NCI-H1092 treated with DMSO at 0.1 percent for 48 hours (cell line): ENCODE measurements around the gene KCNJ5.

Experiments
- DNase-seq: peaks from one replicate; lab custom pipeline; 2025; lab: John Stamatoyannopoulos, UW

The KCNJ5 gene

DNA sequence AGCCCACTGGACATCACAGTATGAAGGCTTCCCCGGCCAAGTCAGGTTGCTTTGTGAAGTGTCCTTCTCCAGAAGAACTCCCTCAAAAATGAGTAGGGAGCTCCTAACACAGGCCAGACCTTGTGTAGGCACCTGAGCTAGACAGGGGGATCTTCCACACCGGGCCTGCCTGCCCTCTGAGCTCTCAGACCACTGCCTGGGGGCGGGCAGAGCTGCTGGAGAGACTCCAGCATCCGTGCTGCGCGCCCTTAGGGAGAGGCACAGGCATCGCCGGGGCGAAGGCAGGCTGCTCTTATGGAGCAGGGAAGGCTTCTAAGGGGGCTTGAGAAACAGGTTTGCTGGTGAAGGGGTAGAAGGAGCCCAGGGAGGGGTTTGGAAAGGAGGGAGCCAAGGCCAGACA is 4.4 kb downstream of the KCNJ5 start:
- no peak for DNase-seq

DNA sequence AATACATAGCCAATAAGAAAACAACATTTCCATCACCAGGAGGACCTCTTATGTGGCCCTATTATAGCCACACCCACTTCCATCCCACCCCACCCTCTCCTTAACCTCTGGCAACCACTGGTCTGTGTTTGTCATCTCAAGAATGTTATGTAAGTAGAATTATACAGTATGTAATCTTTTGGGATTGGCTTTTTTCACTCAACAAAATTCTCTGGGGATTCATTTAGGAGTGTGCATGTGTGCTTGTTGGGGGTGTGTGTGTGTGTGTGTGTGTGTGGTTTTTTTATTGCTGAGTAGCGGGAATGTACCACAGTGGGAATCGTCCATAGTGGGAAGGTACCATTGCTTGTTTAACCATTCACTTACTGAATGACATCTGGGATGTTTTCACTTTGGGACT is 5.2 kb downstream of the KCNJ5 start:
- no peak for DNase-seq

DNA sequence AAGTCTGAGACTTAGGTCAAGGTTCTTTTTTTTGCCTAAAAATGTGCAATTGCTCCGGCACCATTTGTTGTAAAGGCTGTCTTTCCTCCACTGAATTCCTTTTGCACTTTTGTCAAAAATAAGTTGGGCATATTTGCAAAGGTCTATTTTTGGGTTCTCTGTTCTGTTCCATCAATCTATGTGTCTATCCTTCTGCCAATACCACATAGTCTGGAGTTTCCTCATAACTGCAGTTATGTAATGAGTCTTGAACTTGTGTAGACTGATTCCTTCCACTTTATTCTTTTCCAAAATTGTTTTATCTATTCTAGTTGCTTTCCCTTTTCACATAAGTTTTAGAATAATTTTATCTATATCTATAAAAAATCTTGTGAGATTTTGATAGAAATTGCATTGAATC is 6.7 kb downstream of the KCNJ5 start:
- DNase-seq = no peak

DNA sequence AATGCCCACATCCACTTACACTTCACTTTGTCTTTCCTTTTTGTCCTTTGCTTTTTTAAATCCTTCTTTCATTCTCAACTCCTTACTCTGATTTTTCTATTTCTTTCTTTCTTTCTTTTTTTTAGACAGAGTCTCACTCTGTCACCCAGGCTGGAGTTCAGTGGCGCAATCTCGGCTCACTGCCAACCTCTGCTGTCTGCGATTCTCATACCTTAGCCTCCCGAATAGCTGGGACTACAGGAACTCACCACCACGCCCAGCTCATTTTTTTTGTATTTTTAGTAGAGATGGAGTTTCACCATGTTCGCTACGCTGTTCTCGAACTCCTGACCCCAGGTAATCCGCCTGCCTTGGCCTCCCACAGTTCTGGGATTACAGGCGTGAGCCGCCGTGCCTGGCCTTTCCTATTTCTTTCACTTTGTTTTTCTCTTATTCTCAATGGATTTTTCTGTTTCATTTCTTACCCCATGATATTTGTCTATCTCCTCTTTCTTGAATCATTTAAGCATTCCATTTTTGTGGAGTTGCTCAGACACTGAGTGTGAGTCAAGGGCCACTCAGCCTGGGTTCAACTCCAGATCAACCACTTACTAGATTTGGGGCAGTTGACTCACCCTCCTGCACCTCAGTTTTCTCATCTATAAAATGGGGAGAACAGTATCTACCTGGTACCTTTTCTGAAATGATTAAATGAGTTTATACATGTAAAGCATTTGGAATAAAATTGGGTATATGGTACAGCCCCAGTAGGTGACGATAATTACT is 7.6 kb downstream of the KCNJ5 start:
- DNase-seq = no peak

DNA sequence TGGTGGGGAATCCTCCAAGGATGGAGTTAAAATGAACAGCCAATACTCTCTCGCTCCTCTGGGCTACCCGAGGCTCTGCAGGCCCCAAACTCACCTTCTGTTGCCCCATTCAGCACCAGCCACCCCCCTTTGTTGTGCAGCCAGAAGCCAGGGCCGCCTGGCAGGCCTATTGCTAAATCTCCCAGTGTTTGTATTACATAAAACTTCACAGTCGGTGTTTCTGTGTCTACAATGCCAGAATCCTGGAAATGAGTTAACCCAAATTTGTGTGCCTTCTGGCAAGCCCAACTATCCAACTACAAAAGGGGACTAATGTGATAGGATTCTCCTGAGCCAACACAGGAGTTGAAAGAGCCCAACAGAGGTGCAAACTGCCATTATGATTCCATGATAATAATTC is 9.3 kb downstream of the KCNJ5 start:
- no peak for DNase-seq

DNA sequence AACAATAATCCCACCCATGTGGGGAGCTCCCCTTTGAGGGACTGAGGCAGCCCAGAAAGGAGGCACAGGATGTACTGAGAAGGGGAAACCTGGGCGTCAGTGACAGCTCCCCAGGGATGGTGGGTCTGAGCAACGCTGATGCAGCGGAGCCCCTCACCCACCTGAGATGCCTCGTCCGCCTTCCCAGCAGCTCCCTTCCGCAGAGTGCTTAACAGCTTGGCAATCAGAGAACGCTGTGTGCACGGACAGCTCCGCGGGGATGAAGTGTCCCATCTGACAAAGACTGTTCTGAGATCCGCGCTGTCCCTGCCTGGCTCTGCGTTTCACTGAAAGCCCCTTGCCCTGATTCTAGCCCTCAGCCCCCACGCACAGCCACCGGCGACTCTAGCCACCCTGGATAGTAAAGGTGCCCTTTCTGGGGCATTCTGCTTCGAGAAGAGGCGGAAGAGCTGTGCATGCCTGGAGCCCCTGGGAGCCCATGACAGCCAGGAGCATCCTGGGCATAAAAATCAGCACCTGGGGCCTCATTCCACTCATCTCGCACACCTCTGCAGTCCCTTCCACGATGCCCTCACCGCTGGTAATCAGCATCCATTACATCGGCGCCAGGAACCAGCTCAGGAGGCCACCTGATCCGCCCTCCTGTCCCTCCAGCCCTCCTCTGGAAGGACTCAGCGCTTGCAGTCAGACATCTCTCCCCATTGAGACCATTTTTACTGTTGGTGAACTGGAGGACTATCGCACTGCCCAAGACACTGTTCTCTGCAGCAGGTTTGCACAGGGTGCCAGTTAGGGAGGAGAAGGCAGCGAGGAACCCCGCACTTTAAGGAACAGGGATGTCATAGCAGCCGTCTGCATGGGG is 10.7 kb downstream of the KCNJ5 start:
- DNase-seq = no peak

DNA sequence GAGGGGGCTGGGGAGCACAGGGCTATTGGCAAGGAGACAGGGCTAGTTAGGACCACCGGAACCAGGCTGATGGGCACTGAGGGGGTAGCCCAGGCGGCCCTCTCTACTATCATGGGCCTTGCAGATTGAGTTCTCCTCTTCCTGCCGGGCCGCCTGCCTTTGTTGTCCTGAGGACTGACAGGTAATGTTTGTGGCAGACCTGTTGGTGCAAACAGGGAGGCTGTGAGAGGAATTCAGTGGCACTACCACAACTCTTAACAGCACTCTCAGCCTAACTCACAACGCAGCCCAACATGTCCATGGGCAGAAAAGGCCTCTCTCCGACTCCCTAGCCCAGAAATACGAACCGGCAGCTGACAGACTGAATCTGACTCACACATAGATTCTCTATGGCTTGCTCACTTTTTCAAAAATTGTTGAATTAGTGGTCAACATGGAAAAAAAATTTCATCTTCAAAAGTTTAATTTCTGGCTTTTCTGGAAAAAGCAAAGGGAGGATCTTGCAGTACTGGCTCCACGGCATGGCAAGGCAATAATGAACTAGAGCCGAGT is 11.4 kb downstream of the KCNJ5 start:
- DNase-seq = no peak

DNA sequence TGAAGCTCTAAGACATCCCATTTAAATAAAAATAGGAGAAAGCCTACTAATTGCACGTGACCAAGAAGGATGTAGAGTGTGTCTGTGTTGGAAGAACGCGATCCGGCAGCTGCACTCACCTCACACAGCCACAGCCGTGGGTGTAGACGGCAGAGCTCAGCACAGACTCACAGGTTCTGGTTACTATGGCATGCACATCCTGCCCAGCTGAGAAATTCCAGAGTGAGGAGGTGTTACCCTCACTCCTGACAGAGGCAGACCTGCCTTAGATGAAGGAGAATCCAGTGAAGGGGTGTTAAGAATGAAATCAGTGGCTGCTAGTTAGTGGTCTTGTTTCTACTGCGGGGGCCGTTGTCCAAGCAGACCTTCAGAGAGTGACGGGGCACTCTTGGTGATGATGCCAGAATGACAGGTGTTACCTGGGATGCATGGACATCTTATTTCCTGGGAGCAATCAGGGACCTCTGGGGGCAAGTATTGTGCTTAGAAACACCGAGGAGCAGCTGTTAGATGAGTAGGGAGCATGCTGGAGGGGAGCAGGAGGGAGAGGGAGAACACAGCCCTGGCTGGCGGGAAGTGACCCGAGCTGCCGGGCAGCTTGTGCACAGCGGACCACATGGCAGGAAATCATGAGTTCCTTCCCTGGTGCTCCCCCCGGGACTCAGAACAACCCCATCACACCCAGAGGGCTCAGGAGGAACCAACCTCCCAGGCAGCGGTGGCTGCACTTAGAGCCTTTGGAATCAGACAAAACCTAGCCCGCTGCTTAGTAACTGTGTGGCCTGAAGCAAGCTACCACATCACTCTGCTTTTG is 12.3 kb downstream of the KCNJ5 start:
- DNase-seq = no peak

DNA sequence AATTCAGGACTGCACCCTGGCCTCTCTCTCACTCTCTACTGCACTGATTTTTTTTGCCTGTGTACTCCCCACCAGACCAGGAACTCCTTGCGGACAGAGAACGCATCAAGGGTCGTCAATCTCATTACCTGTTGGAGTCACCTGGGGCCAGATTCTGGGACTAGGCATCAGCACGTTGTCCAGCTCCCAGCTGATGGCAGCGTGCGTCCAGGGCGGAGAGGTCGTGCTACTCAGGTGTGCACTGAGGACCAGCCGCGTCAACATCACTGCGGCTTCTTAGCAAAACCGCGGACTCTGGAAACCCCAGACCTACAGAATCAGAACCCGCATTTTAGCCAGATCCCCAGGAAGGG is 13.1 kb downstream of the KCNJ5 start:
- DNase-seq = no peak

DNA sequence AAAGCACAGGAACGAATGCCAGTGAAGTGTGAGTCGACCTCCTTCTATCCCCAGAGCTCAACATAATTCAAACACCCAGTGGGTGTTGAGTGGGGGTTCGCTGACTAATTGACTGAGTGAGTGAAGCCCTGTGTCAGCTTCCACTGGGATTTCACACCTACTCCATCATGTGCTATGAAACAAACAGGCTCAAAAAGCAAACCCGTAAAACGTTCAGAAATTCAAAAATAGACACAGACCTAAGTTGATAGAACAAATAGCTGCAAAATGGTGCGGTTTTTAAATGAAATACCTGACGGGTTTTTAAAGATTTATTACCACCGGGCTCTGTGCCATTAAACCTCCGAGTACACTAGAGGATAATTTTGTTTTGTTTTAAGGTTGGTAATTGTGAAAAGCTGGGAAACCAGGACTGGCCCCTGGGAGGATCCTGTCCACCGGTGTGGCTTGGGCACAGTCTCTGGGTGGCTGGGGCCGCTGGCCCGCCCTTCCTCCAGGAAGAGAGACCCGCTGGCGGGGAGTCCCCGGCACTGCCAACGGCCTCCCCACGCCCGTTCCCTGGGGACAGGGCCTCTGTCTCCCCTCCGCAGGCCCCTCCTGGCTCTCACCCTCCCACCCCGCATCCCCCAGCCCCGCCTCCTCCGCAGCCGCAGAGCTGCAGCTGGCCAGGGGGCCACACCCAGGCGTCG is 13.6 kb downstream of the KCNJ5 start:
- no peak for DNase-seq

DNA sequence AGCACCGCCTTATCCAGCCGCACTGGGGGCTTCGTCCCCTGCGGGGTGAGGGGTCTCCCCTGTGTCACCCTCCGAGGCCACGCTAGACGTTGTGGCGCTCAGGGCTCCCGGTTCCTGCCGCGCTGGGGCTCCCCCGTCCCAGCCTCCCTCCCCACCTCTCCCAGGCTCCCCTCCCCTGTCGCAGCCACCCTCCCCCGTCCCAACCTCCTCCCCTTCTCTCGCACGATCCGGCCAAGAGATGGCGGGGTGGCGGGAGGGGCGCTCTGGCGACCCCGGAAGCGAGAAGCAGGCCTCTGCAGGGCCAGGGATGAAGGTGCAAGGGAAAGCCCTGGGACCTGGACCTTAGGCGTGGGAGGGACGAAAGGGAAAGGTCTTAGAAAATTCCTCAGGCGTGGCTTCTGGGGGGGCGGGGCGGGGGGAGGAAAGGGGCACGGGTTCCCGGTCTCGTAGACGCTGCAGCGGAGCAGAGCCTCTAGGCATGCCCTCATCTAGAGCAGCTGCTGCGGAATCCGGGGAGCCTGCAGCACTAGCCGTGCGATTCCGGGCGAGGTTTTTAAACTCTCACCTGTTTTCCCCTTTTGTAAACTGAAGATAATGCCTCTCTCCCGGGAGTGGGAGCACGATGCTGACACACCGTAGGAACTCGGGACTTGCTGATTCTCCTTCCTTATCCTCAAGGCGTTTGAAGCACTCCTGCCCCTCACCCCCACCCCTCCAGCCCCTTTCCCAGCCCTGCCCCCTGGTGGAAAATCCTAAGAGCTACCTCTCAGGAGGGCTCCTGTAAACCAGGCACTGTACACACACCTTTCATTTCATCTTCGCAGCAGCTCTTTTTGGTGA is 14.4 kb downstream of the KCNJ5 start:
- peak; percentile 77 for DNase-seq

DNA sequence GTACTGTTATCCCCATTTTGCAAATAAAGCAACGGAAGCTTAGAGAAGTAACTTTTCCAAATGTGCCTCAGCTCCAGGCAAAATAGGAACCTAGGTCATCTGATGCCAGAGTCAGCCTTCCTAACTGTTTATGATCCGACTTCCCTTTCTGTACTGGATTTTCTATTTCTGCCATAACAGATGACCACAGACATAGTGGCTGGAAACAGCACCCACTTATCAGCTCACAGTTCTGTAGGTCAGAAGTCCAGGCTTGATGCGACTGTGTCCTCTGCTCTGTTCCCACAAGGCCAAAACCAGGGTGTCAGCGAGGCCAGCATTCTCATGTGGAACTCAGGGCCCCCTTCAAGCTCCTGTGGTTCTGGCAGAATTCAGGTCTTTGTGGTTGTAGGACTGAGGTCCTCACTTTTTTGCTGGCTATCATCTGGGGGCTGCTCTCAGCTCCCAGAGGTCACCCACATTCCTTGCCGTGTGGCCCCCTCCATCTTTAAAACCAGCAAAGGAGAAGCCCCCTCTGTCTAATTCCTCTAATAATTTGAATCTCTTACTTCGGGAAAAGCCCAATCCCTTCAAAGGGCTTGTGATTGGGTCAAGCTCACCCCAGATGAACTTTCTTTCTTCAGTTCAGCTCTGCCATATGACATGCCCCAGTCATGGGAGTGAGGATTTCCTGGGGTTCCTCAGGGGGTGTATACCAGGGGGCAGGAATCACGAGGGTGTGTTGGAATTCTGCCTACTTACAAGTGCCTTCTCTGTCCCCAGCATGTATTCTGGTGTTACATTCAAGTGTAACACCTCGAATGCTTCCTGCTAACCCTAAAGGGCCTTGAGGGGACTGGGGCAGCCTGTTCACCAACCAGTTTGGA is 15.3 kb downstream of the KCNJ5 start:
- DNase-seq = no peak

DNA sequence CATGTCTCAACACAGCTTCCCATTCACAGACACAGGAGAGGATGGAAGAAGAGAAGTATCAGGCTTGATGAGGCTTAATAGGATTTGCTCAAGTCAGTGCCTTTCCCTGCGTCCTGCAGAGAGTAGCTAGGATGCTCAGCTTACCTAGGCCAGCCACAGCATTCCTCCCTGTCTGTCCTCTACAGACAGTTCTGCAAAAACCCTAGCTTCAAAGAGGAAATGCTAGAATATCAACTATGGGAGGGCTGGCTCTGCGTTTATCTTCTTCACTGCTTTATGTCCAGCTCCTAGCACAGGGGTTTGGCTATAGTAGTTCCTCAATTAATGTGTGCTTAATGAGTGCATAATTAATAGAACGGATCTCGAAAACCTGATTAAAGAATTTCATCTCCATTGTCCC is 16.4 kb downstream of the KCNJ5 start:
- DNase-seq = no peak

DNA sequence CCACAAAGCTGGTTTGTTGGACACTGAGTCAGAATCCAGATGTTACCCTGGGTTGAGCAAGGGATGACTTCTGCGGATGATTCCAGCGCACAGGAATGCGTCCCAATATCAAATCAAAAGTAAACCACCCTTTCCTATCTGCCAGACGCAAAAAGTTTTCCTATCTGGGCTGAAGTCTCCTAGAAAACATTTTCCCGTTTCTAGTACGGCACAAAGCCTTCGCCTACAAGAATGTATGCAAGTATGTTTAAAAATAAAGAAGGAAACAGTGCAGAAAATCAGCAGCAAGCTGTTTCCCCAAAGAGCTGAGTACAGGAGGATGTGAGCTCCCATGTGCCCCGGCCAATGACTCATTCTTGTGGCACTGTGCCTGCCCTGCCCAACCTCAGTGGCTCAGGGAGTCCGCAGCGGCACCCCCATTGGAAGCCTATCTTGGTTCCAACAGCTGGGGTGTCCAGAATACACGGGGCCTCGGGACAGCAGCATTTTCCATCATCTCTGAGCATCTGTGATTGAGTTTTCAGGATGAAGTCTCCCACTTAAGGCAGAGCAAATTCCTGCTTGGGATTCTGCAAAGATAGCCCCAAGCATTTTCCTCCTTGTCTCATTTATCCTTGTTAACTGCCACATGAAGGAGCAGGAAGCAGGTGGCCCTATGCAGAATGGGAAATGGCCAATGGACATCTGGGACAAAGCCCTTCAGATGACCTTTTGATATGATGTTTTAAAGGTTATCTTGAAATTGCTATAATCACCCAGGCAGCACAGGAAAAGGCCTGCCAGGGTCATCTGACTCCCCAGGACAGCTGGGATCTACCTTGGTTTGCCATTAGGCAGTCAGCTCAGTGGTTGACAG is 17.5 kb downstream of the KCNJ5 start:
- no peak for DNase-seq

DNA sequence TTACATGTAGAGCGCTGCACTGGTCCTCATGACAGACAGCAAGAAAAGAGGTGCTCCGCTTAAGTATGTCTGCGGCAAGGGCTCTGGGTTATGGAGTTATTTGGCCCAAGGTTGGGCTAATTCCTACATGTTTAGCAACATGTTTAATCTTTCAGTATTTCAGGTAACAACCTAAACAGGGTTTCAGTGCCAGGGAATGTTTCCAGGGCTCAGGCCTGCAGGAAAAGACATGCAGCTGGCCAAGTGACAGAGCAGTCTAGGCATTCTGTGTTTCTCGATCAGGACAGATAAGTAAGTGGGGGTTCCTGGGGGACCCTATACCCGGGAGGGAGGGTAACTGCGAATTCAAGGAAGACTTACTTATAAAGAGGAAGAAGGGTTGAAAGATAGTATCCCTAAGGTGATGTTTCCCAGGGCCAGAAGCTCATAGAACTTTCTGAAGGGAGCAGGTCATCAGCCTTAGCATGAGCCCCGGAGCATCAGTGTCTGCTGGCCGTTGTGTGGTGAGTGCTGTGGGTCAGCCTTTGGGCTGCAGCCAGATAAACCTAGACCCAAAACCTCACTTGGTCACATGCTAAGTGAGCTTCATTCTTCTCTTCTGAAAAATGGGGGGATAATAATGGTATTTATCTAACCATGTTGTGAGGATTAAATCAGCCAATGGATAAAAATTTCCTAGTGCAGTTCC is 18.4 kb downstream of the KCNJ5 start:
- no peak for DNase-seq

DNA sequence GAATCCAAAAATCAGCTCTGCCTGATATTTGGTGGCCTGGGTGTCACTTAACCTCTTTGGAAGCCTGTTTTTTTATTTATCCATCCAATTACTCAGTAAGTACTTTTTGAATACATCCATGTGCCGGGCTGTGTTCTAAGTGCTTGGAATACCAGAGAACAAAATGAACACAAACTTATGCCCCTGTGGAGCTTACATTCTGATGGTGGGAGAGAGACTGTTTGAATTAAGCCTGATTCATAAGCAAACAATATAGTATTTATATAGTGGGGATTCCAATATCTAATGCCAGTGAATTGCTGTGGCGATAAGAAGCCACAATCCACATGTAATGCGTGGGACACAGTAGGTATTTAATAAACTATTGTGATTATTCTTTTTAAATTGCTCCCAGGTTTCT is 19.4 kb downstream of the KCNJ5 start:
- no peak for DNase-seq

DNA sequence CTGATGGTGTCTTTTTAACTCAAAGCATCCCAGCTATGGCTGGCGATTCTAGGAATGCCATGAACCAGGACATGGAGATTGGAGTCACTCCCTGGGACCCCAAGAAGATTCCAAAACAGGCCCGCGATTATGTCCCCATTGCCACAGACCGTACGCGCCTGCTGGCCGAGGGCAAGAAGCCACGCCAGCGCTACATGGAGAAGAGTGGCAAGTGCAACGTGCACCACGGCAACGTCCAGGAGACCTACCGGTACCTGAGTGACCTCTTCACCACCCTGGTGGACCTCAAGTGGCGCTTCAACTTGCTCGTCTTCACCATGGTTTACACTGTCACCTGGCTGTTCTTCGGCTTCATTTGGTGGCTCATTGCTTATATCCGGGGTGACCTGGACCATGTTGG is 20.1 kb downstream of the KCNJ5 start:
- DNase-seq = no peak

DNA sequence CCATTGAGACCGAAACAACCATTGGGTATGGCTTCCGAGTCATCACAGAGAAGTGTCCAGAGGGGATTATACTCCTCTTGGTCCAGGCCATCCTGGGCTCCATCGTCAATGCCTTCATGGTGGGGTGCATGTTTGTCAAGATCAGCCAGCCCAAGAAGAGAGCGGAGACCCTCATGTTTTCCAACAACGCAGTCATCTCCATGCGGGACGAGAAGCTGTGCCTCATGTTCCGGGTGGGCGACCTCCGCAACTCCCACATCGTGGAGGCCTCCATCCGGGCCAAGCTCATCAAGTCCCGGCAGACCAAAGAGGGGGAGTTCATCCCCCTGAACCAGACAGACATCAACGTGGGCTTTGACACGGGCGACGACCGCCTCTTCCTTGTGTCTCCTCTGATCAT is 20.5 kb downstream of the KCNJ5 start:
- DNase-seq = no peak
